Loucy (cell line): Measurements from ENCODE around the gene MGAT4C.

ENCODE experiments used
- EZH2phosphoT487 ChIP-seq: fragments of 200-600 bp; IDR thresholded peaks from 2 replicates; pipeline ENCODE4 v1.6.1; 2018; ENCODE audit warnings: antibody characterized with exemption, mild to moderate bottlenecking, moderate library complexity, borderline replicate concordance
- TF ChIP-seq, protein P1 (sequence below): fragments of 200-600 bp; sonication (generic); conservative IDR thresholded peaks from 2 replicates; pipeline ENCODE4 v1.5.1; 2014; ENCODE audit warnings: mild to moderate bottlenecking, antibody characterized with exemption, low read length

DNA sequence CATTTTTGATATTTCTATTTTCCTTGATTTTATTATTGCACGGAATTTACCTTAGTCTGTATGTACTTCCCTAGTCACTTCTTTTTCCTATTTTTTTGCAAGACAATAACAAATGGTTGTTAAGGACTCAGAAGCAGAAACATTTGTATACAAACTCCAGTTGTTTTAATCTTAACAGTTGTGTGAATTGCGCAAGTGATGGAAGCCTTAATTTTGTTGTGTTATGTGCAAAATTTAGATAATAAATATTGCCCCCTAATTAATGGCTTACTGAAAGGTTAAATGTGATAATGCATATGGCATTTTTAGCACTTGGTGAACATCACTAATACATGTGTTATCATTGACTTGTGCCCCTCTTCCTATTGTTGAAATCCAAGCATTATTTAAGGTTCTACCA, 82.0 kb downstream of the MGAT4C start:
- TF ChIP-seq, protein P1, sequence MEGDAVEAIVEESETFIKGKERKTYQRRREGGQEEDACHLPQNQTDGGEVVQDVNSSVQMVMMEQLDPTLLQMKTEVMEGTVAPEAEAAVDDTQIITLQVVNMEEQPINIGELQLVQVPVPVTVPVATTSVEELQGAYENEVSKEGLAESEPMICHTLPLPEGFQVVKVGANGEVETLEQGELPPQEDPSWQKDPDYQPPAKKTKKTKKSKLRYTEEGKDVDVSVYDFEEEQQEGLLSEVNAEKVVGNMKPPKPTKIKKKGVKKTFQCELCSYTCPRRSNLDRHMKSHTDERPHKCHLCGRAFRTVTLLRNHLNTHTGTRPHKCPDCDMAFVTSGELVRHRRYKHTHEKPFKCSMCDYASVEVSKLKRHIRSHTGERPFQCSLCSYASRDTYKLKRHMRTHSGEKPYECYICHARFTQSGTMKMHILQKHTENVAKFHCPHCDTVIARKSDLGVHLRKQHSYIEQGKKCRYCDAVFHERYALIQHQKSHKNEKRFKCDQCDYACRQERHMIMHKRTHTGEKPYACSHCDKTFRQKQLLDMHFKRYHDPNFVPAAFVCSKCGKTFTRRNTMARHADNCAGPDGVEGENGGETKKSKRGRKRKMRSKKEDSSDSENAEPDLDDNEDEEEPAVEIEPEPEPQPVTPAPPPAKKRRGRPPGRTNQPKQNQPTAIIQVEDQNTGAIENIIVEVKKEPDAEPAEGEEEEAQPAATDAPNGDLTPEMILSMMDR = no peak
- TF ChIP-seq EZH2phosphoT487 = no peak
